ENCODE results near the gene WNT6. TPM values are rescaled to one million over a fixed set of nuclear protein-coding genes. Genes with fewer than 3 reads are reported as not detected.

WNT6 gene
- total RNA-seq, 1 donor from 2014 or later = 0.72 TPM

DNA sequence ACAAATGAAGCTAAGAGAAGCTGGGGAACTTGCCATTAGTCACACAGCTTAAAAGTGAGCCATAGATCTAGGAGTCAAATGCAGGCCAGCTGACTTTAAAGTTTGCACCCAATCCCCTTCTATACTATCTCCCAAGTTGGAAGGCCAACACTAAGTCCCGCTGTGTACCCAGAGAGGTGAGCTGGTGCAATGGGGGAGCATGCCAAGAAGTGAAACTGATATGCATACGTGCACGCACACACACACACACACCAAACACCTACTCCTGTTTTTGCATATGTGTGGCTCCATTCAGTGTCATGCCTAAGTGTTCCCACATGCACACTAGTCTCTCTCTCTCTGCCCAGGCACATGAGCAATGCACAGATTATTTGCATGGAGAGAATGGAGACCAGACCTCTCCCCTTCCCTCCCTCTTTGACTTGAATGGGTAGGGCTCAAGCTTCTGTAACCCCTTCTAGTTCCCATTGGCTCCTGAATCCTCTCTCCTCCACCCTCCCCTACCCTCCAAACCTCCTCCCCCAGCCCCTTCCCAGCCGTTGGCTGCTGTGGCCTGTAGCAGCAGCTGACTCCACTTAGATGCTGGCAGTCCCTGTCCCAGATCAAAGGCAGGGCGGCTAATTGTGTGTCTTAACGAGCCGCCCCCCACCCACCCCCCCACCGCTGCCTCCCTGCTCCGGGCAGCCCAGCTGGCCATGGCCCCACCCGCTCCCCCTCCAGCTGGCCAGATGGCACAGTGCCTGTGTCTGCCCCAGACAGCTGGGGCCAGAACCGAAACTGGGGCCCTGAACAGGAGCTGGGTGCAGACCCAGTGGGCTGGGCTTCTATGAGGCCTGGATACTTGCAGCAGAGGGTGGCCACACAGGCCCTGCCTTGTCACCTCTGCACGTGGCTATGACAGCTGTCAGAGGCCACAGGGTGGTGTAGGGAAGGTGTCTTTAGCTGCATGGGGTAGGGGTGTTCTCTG, 26.7 kb downstream of the WNT6 start:
- TF ChIP-seq CTCF (IDR thresholded peaks at IDR 0.05; ENCODE audit: unreplicated experiment) = no peak
- DNase-seq (ENCODE audit: low spot score, unreplicated experiment) = no peak
- H3K36me3 Mint-ChIP-seq (ENCODE audit: insufficient read depth) = no peaks in the 10 kb centered on the region
- no peak overlapping the region for H3K4me3 Mint-ChIP-seq (ENCODE audit: low read depth)
- H3K27ac Mint-ChIP-seq = no peak overlapping the region
- H3K9me3 Mint-ChIP-seq (ENCODE audit: low read depth) = no peaks in the 10 kb centered on the region
- H3K27me3 Mint-ChIP-seq = peaks cover 87% of the 10 kb centered on the region
- no peaks in the 10 kb centered on the region for H3K4me1 Mint-ChIP-seq (ENCODE audit: low read depth)

GRCh38 chr2:218887079-218887478, 27.5 kb downstream of the WNT6 start:
- peaks cover 87% of the 10 kb centered on the region for H3K27me3 Mint-ChIP-seq
- no peak overlapping the region for H3K27ac Mint-ChIP-seq
- no peak for TF ChIP-seq CTCF (IDR thresholded peaks at IDR 0.05; ENCODE audit: unreplicated experiment)
- H3K36me3 Mint-ChIP-seq (ENCODE audit: insufficient read depth) = no peaks in the 10 kb centered on the region
- no peak overlapping the region for H3K4me3 Mint-ChIP-seq (ENCODE audit: low read depth)
- DNase-seq (ENCODE audit: low spot score, unreplicated experiment) = no peak
- H3K4me1 Mint-ChIP-seq (ENCODE audit: low read depth) = no peaks in the 10 kb centered on the region
- no peaks in the 10 kb centered on the region for H3K9me3 Mint-ChIP-seq (ENCODE audit: low read depth)

GRCh38 chr2:218888341-218888740, 28.7 kb downstream of the WNT6 start:
- Mint-ChIP-seq H3K4me3 (ENCODE audit: low read depth) (no peak overlapping the region), H3K4me1 (ENCODE audit: low read depth) (no peaks in the 10 kb centered on the region), H3K27ac (no peak overlapping the region), H3K36me3 (ENCODE audit: insufficient read depth) (no peaks in the 10 kb centered on the region), H3K9me3 (ENCODE audit: low read depth) (no peaks in the 10 kb centered on the region), H3K27me3 (peaks cover 81% of the 10 kb centered on the region)
- DNase-seq (ENCODE audit: low spot score, unreplicated experiment) = no peak
- no peak for TF ChIP-seq CTCF (IDR thresholded peaks at IDR 0.05; ENCODE audit: unreplicated experiment)

- H3K27me3 Mint-ChIP-seq = peaks cover 85% of the 10 kb centered on the region
- H3K36me3 Mint-ChIP-seq (ENCODE audit: insufficient read depth) = no peaks in the 10 kb centered on the region
- no peak overlapping the region for H3K4me3 Mint-ChIP-seq (ENCODE audit: low read depth)
- no peaks in the 10 kb centered on the region for H3K4me1 Mint-ChIP-seq (ENCODE audit: low read depth)
- no peaks in the 10 kb centered on the region for H3K9me3 Mint-ChIP-seq (ENCODE audit: low read depth)
- no peak overlapping the region for H3K27ac Mint-ChIP-seq
- no peak for TF ChIP-seq CTCF (IDR thresholded peaks at IDR 0.05; ENCODE audit: unreplicated experiment)
- DNase-seq (ENCODE audit: low spot score, unreplicated experiment) = no peak
These were observed 30.3 kb downstream of the WNT6 start for GRCh38 chr2:218889937-218890336.

DNA sequence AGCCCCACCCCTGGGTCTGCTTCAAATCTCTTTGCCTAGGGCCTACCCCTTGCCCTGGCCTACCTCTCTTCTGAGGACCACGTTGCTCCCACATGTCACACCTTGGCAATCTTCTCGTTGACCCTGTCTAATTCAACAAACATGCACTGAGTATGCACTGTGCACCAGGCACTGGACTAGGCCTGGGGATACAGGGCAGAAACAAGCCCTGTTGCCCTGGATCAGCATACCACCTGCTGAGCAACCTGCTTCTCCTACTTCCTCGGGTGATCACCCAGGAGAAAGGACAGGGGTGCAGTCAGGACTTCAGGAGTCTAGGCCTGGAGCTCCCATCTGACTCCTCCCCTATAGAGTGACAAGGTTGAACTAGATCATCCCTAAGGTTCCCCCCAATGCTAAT, 30.8 kb downstream of the WNT6 start:
- H3K27me3 Mint-ChIP-seq = peaks cover 85% of the 10 kb centered on the region
- no peaks in the 10 kb centered on the region for H3K4me1 Mint-ChIP-seq (ENCODE audit: low read depth)
- DNase-seq (ENCODE audit: low spot score, unreplicated experiment) = no peak
- no peaks in the 10 kb centered on the region for H3K9me3 Mint-ChIP-seq (ENCODE audit: low read depth)
- no peak for TF ChIP-seq CTCF (IDR thresholded peaks at IDR 0.05; ENCODE audit: unreplicated experiment)
- no peak overlapping the region for H3K4me3 Mint-ChIP-seq (ENCODE audit: low read depth)
- H3K36me3 Mint-ChIP-seq (ENCODE audit: insufficient read depth) = no peaks in the 10 kb centered on the region
- H3K27ac Mint-ChIP-seq = no peak overlapping the region
